Measurements from ENCODE around the gene CAPRIN1.

DNA sequence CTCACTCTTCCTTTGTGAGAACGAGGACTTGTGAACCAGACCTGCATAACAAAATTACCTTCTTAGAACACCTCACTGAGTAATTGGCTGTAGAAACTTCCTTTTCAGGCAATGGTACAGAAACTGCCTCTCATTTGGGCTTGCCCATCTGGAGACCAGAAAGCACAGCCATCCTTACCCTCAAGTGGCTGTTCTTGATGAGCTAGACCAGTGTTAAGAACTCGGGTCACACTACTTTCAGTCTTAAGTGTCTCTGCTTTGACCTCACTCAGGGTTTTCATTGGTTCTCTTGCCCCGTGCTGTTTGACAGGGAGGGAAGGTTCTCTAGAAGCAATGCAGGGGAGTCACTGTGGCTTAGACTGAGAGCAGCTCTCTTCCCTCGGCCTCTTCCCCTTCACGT is 83.2 kb downstream of the CAPRIN1 start:
- TF ChIP-seq, protein P1, sequence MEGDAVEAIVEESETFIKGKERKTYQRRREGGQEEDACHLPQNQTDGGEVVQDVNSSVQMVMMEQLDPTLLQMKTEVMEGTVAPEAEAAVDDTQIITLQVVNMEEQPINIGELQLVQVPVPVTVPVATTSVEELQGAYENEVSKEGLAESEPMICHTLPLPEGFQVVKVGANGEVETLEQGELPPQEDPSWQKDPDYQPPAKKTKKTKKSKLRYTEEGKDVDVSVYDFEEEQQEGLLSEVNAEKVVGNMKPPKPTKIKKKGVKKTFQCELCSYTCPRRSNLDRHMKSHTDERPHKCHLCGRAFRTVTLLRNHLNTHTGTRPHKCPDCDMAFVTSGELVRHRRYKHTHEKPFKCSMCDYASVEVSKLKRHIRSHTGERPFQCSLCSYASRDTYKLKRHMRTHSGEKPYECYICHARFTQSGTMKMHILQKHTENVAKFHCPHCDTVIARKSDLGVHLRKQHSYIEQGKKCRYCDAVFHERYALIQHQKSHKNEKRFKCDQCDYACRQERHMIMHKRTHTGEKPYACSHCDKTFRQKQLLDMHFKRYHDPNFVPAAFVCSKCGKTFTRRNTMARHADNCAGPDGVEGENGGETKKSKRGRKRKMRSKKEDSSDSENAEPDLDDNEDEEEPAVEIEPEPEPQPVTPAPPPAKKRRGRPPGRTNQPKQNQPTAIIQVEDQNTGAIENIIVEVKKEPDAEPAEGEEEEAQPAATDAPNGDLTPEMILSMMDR (conservative IDR thresholded peaks at IDR 0.05; ENCODE audit: low read depth, low read length): no peak
- TF ChIP-seq EZH2 (IDR thresholded peaks at IDR 0.05; ENCODE audit: borderline replicate concordance, low read depth, low read length, poor library complexity, severe bottlenecking): no peak
